OCI-LY3 (cell line): ENCODE results near the gene RAPGEF1.

ENCODE experiments used
- H2AFZ ChIP-seq: fragments of 200-600, 300-600 bp; shearing (Covaris generic); 2 replicates; pipeline ENCODE4 v1.6.0; 2014; ENCODE audit warnings: antibody characterized with exemption, low read depth, low read length
- H3K27ac ChIP-seq: fragments of 200-600, 300-600 bp; sonication (generic); 2 replicates; pipeline ENCODE4 v1.5.1; 2014; ENCODE audit warnings: mild to moderate bottlenecking, low read length, moderate library complexity, mixed read lengths
- H3K27me3 ChIP-seq: fragments of 200-600, 300-600 bp; sonication (generic); 2 replicates; pipeline ENCODE4 v1.6.1; 2014; ENCODE audit warnings: low read depth, low read length, mixed read lengths
- H3K36me3 ChIP-seq: fragments of 200-600, 300-600 bp; sonication (generic); replicated peaks from 2 replicates; pipeline ENCODE3; 2014; ENCODE audit warnings: low read depth, low read length, mixed read lengths
- H3K4me1 ChIP-seq: fragments of 300-600, 200-600 bp; sonication (generic); 2 replicates; pipeline ENCODE4 v1.6.1; 2014; ENCODE audit warnings: low read length, mixed read lengths
- H3K4me2 ChIP-seq: fragments of 200-600, 300-600 bp; sonication (generic); 2 replicates; pipeline ENCODE4 v1.6.1; 2014; ENCODE audit warnings: low read length, mixed read lengths
- H3K4me3 ChIP-seq: fragments of 300-600, 200-600 bp; sonication (generic); 2 replicates; pipeline ENCODE4 v1.5.1; 2014; ENCODE audit warnings: antibody characterized with exemption, mild to moderate bottlenecking, low read length, moderate library complexity
- H3K79me2 ChIP-seq: fragments of 300-600, 200-600 bp; shearing (Covaris generic); 2 replicates; pipeline ENCODE4 v1.6.1; 2014; ENCODE audit warnings: mild to moderate bottlenecking, low read length, mixed read lengths
- H3K9ac ChIP-seq: fragments of 300-600, 200-600 bp; shearing (Covaris generic); 2 replicates; pipeline ENCODE4 v1.6.0; 2014; ENCODE audit warnings: mild to moderate bottlenecking, low read length, moderate library complexity
- H3K9me3 ChIP-seq: fragments of 200-600, 300-600 bp; shearing (Covaris generic); 2 replicates; pipeline ENCODE4 v1.6.1; 2014; ENCODE audit warnings: low read length, mixed read lengths; ENCODE audit not compliant: insufficient read depth
- H4K20me1 ChIP-seq: fragments of 200-600, 300-600 bp; sonication (generic); 2 replicates; pipeline ENCODE4 v1.6.1; 2016; ENCODE audit warnings: low read length, mixed read lengths; ENCODE audit not compliant: insufficient read depth
- EZH2phosphoT487 ChIP-seq: fragments of 200-600 bp; shearing (Covaris generic); IDR thresholded peaks from 2 replicates; pipeline ENCODE4 v1.6.1; 2018; ENCODE audit warnings: antibody characterized with exemption, mixed run types, low read depth
- TF ChIP-seq, protein P1 (sequence below): fragments of 200-600, 300-600 bp; sonication (generic); IDR thresholded peaks from 2 replicates; pipeline ENCODE4 v1.5.1; 2014; ENCODE audit warnings: antibody characterized with exemption, low read length, low read depth

The RAPGEF1 gene

DNA sequence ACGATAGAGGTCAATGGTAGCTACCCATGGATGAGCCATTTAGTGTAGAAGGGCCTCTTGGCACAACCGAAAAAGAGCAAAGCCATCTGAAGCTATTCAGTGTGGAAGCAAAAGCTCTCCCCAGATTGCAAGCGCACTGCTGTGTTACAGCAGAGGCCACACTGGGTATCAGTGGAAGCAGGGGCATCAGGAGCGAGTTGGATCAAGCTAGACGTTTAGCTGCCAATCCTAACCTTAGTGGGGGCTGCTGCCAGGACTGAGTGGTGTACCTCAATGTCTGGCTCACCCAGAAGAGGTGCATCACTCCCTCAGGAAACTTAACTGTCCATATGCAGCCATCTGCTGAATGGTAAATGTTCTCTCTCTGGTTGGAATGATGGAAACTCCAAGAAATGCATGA, 44.5 kb downstream of the RAPGEF1 start:
- no peak overlapping the region for H3K9ac ChIP-seq

DNA sequence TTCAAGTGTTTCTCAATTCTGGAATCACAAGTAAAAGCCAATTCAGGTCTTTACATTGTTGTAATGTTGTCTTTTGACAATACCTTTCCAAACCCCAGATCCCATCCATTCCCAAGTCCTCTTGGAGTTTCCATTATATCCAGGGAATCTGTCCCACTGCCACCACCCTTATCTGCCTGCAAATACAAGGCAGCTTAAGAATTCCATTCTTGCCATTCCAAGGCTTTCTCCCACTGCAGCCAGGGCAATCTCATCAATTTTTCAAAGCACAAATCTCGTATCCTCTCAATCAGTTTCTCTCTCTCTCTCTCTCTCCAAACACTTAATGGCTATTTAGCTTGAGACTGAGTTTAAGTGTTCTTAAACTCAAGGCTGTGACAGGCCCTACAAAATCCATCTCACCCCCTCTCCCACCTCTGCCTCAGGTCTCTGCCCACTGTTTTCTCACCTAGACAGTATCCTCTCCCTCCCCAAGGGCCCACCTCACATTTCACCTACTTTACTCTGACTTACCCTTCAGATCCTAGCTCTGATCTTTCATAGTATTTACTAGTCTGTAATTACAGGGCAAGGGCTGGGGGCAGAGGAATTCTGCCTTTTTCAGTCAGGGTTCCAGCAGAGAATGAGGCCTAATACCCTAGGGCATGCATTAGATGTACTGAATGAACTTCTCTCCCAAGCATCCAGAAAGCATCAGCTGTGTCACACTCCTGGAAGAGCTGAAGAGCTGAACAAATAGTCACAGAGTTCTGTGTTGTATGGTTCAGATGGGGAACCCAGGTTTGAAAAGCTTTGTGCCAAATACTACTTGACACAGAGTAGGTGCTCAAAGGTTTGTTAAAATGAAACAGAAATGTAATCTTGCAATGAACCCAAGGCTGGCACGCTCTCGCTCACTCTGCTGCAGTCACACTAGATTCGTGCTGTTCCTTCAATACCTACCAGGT, 46.0 kb downstream of the RAPGEF1 start:
- peaks cover 21% of the 10 kb centered on the region for H3K36me3 ChIP-seq
- peaks cover 22% of the 10 kb centered on the region for H3K4me1 ChIP-seq
- H3K79me2 ChIP-seq, result peaks cover 100% of the 10 kb centered on the region
- TF ChIP-seq EZH2phosphoT487, result no peak
- TF ChIP-seq, protein P1, sequence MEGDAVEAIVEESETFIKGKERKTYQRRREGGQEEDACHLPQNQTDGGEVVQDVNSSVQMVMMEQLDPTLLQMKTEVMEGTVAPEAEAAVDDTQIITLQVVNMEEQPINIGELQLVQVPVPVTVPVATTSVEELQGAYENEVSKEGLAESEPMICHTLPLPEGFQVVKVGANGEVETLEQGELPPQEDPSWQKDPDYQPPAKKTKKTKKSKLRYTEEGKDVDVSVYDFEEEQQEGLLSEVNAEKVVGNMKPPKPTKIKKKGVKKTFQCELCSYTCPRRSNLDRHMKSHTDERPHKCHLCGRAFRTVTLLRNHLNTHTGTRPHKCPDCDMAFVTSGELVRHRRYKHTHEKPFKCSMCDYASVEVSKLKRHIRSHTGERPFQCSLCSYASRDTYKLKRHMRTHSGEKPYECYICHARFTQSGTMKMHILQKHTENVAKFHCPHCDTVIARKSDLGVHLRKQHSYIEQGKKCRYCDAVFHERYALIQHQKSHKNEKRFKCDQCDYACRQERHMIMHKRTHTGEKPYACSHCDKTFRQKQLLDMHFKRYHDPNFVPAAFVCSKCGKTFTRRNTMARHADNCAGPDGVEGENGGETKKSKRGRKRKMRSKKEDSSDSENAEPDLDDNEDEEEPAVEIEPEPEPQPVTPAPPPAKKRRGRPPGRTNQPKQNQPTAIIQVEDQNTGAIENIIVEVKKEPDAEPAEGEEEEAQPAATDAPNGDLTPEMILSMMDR, result no peak
- peaks cover 89% of the 10 kb centered on the region for H4K20me1 ChIP-seq
- H3K9me3 ChIP-seq, result no peaks in the 10 kb centered on the region
- no peak overlapping the region for H3K4me3 ChIP-seq
- H3K27me3 ChIP-seq, result no peaks in the 10 kb centered on the region
- no peak overlapping the region for H3K4me2 ChIP-seq
- no peak overlapping the region for H3K9ac ChIP-seq
- H2AFZ ChIP-seq, result no peak overlapping the region
- H3K27ac ChIP-seq, result no peak overlapping the region

More for the DNA sequence above, 44.5 kb downstream of the RAPGEF1 start:
- H2AFZ ChIP-seq, result no peak overlapping the region
- H3K4me3 ChIP-seq, result no peak overlapping the region
- no peak overlapping the region for H3K27ac ChIP-seq
- H3K27me3 ChIP-seq, result no peaks in the 10 kb centered on the region
- peaks cover 100% of the 10 kb centered on the region for H3K79me2 ChIP-seq
- peaks cover 17% of the 10 kb centered on the region for H3K36me3 ChIP-seq
- no peak for TF ChIP-seq EZH2phosphoT487
- TF ChIP-seq, protein P1, result no peak
- no peaks in the 10 kb centered on the region for H3K9me3 ChIP-seq
- peaks cover 98% of the 10 kb centered on the region for H4K20me1 ChIP-seq
- H3K4me2 ChIP-seq, result no peak overlapping the region
- H3K4me1 ChIP-seq, result peaks cover 17% of the 10 kb centered on the region

DNA sequence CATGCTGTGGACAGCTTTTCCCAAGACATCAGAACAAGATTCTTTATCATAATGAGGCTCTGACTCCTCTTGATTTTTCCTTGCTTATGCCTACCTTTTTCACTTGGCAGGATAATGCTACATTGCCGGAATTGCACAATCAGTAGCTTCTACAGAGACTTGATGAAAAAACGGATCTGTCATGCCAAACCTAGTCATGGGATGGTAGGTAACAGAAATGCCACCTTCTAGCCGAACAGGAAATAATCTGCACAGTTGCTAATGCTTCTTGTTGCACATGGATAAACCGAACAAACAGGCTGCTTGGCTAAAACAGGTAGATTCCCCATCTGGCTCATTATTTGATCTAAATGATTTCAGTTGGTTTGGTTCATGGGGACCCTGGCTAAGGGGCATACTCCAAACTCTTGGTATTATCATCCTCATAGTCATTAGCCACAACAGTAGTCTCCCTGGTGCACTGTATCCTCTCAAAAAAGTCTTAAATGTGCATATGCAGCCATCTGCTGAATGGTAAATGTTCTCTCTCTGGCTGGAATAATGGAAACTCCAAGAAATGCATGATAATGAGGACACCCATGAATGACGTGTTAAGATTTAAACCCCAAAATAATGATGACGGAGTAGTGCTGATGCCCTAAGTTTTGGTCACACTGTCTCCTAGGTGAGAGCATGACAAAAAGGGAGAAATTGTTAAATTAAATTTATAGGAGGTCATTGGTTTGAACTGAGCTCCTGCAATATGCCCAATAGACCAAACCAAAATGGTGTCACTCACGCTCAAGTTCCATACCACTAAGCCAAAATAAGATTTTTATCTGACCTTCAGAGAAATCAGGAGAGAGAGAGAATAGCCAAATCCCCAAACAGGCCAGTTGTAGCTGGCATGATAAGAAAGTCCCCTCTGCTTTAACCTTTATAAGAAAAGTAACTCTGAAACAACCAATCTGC, 47.0 kb downstream of the RAPGEF1 start:
- Histone ChIP-seq H3K27me3 (no peaks in the 10 kb centered on the region), H4K20me1 (peaks cover 83% of the 10 kb centered on the region), H3K79me2 (peaks cover 100% of the 10 kb centered on the region), H3K9ac (no peak overlapping the region), H3K27ac (no peak overlapping the region), H3K4me1 (peaks cover 28% of the 10 kb centered on the region), H3K4me3 (no peak overlapping the region), H3K4me2 (no peak overlapping the region), H3K36me3 (peaks cover 28% of the 10 kb centered on the region), H2AFZ (no peak overlapping the region), H3K9me3 (no peaks in the 10 kb centered on the region)
- no peak for TF ChIP-seq EZH2phosphoT487
- TF ChIP-seq, protein P1, result no peak
